ENCODE results near the gene CLK3. TPM values are rescaled to one million over a fixed set of nuclear protein-coding genes. Genes with fewer than 3 reads are reported as not detected.

The CLK3 gene
- total and polyA plus RNA-seq, 10 of the 15 experiments (the other 5 are each of a cell fraction or from before 2014, with no cell fraction given), result 3.3 to 169 (median 66.2) TPM

GRCh38 chr15:74603789-74604705 lies 11.6 kb upstream of the CLK3 start:
- ChIA-PET RAD21 (ENCODE audit: unreplicated experiment) (no interaction called here), POLR2A (interaction anchor here (0.6 kb wide), 1 partner anchor 397 kb away, joined by 5 read pairs; no protein-coding TSS in a partner anchor), CTCF (interaction anchor here (1.8 kb wide), 1 partner anchor 10 kb away, joined by 5 read pairs; no protein-coding TSS in a partner anchor), SMC1A (ENCODE audit: uncharacterized antibody, unreplicated experiment) (no interaction called here)
- in situ Hi-C loops (cut with MboI) (no loop called here), intact Hi-C loops (cut with micrococcal nuclease; ENCODE audit: unreplicated experiment) (no loop called here)
- H3K9me3 ChIP-seq (replicated peaks; ENCODE audit: control insufficient read depth, insufficient read depth, low read length), result no peaks in the 10 kb centered on the region
- peaks cover 5% of the 10 kb centered on the region; the same call in 1 of the 2 replicates for H3K4me1 ChIP-seq (ENCODE audit: control insufficient read depth, insufficient read depth, low read length)
- H3K36me3 ChIP-seq (ENCODE audit: control insufficient read depth in 2 of 2, insufficient read depth in 2 of 2, low read length in 1 of 2), result no peaks in the 10 kb centered on the region
- no peak overlapping the region for H3K4me2 ChIP-seq (ENCODE audit: control insufficient read depth, insufficient read depth)
- WGBS (ENCODE audit: insufficient coverage, insufficient replicate concordance, low lambda C conversion rate, missing lambda C conversion rate), result 78% methylated on average over 9 of the region's 11 CpGs
- ATAC-seq (no peak), DNase-seq (ENCODE audit: low read depth, low spot score) (no peak), FAIRE-seq (no peak)
- no peaks in the 10 kb centered on the region for H3K27me3 ChIP-seq (replicated peaks in 1 of 2; ENCODE audit: control insufficient read depth in 2 of 2, insufficient read depth in 2 of 2, low read length in 1 of 2)
- H4K20me1 ChIP-seq (ENCODE audit: control insufficient read depth, insufficient read depth), result no peaks in the 10 kb centered on the region
- no peak overlapping the region for H3K9ac ChIP-seq (ENCODE audit: control insufficient read depth, insufficient read depth, low read length)
- no TSS peak for BruUV-seq (replicated peaks)
- H3K79me2 ChIP-seq (ENCODE audit: control insufficient read depth, insufficient read depth, low read length), result peaks cover 3% of the 10 kb centered on the region
- no peak overlapping the region for H3K4me3 ChIP-seq
- H2AFZ ChIP-seq (ENCODE audit: control insufficient read depth, low read depth, low read length), result no peak overlapping the region
- H3K27ac ChIP-seq (ENCODE audit: control insufficient read depth, insufficient read depth), result no peak overlapping the region
- no peak for TF ChIP-seq ZSCAN29 (IDR thresholded peaks at IDR 0.05)
- TF ChIP-seq, protein P1, sequence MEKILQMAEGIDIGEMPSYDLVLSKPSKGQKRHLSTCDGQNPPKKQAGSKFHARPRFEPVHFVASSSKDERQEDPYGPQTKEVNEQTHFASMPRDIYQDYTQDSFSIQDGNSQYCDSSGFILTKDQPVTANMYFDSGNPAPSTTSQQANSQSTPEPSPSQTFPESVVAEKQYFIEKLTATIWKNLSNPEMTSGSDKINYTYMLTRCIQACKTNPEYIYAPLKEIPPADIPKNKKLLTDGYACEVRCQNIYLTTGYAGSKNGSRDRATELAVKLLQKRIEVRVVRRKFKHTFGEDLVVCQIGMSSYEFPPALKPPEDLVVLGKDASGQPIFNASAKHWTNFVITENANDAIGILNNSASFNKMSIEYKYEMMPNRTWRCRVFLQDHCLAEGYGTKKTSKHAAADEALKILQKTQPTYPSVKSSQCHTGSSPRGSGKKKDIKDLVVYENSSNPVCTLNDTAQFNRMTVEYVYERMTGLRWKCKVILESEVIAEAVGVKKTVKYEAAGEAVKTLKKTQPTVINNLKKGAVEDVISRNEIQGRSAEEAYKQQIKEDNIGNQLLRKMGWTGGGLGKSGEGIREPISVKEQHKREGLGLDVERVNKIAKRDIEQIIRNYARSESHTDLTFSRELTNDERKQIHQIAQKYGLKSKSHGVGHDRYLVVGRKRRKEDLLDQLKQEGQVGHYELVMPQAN (conservative IDR thresholded peaks at IDR 0.05), result no peak
- no peak for TF ChIP-seq RFX5 (IDR thresholded peaks at IDR 0.05; ENCODE audit: low read depth, low read length)
- TF ChIP-seq PAX5 (IDR thresholded peaks at IDR 0.05; ENCODE audit: borderline replicate concordance, low read depth, low read length), result no peak
- TF ChIP-seq, protein P2, sequence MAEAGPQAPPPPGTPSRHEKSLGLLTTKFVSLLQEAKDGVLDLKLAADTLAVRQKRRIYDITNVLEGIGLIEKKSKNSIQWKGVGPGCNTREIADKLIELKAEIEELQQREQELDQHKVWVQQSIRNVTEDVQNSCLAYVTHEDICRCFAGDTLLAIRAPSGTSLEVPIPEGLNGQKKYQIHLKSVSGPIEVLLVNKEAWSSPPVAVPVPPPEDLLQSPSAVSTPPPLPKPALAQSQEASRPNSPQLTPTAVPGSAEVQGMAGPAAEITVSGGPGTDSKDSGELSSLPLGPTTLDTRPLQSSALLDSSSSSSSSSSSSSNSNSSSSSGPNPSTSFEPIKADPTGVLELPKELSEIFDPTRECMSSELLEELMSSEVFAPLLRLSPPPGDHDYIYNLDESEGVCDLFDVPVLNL (IDR thresholded peaks at IDR 0.05; ENCODE audit: low read depth, low read length), result no peak
- TF ChIP-seq ATF7 (IDR thresholded peaks at IDR 0.05; ENCODE audit: low read depth), result no peak
- no peak for TF ChIP-seq MTA3 (IDR thresholded peaks at IDR 0.05; ENCODE audit: borderline replicate concordance, low read length)
- no peak for TF ChIP-seq EGR1 (IDR thresholded peaks at IDR 0.05; ENCODE audit: borderline replicate concordance in 1 of 2, low read depth in 2 of 2, low read length in 2 of 2)
- TF ChIP-seq, protein P3, sequence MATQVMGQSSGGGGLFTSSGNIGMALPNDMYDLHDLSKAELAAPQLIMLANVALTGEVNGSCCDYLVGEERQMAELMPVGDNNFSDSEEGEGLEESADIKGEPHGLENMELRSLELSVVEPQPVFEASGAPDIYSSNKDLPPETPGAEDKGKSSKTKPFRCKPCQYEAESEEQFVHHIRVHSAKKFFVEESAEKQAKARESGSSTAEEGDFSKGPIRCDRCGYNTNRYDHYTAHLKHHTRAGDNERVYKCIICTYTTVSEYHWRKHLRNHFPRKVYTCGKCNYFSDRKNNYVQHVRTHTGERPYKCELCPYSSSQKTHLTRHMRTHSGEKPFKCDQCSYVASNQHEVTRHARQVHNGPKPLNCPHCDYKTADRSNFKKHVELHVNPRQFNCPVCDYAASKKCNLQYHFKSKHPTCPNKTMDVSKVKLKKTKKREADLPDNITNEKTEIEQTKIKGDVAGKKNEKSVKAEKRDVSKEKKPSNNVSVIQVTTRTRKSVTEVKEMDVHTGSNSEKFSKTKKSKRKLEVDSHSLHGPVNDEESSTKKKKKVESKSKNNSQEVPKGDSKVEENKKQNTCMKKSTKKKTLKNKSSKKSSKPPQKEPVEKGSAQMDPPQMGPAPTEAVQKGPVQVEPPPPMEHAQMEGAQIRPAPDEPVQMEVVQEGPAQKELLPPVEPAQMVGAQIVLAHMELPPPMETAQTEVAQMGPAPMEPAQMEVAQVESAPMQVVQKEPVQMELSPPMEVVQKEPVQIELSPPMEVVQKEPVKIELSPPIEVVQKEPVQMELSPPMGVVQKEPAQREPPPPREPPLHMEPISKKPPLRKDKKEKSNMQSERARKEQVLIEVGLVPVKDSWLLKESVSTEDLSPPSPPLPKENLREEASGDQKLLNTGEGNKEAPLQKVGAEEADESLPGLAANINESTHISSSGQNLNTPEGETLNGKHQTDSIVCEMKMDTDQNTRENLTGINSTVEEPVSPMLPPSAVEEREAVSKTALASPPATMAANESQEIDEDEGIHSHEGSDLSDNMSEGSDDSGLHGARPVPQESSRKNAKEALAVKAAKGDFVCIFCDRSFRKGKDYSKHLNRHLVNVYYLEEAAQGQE (IDR thresholded peaks at IDR 0.05; ENCODE audit: low read depth, low read length), result no peak
- no peak for TF ChIP-seq FOS (IDR thresholded peaks at IDR 0.05; ENCODE audit: borderline replicate concordance, extremely low read depth, insufficient read length)
- TF ChIP-seq MEF2A (IDR thresholded peaks at IDR 0.05; ENCODE audit: insufficient read depth, low read depth, low read length), result no peak
- TF ChIP-seq NR2C1 (IDR thresholded peaks at IDR 0.05), result no peak
- TF ChIP-seq ZNF384 (IDR thresholded peaks at IDR 0.05; ENCODE audit: borderline replicate concordance, low read depth, low read length), result no peak
- no peak for TF ChIP-seq HDAC6 (IDR thresholded peaks at IDR 0.05; ENCODE audit: unreplicated experiment)
- TF ChIP-seq STAT1 (conservative IDR thresholded peaks at IDR 0.05), result no peak
- no peak for TF ChIP-seq DPF2 (IDR thresholded peaks at IDR 0.05)
- no peak for TF ChIP-seq POLR2AphosphoS2 (IDR thresholded peaks at IDR 0.05; ENCODE audit: low read depth, low read length)
- no peak for TF ChIP-seq RBBP5 (conservative IDR thresholded peaks at IDR 0.05)
